K562 (cell line): ENCODE measurements around the gene TOMT. TPM values are rescaled to one million over a fixed set of nuclear protein-coding genes. Genes with fewer than 3 reads are reported as not detected.

ENCODE experiments used
- ATAC-seq: fragments of 200-7000 bp; cut with Tn5 transposase; 3 replicates; pipeline ENCODE4 v1.9.1; 2020; ENCODE audit warnings: moderate library complexity
- BruUV-seq: library from RNA; stranded (reverse); fragments of 400-500 nt; replicated peaks from 2 replicates; lab custom pipeline; 2021; lab: Mats Ljungman, UMichigan
- CTCF ChIA-PET: fragments of 300-600 bp; formaldehyde crosslinking; extraction: SDS; loops from one replicate; lab custom pipeline; 2021; ENCODE audit warnings: low intra/inter-chr PET ratio; lab: Yijun Ruan, JAX
- POLR2A ChIA-PET: fragments of 300-600, 350-650 bp; sonication (Branson Sonifier 250); formaldehyde crosslinking; extraction: SDS; loops from one replicate; lab custom pipeline; 2021; ENCODE audit warnings: antibody characterized with exemption, inconsistent platforms; lab: Yijun Ruan, JAX
- DNase-seq, 4 experiments: peaks; one replicate each; pipeline versions ENCODE4 v3.0.0 to v3.0.0-alpha.2; 2011 to 2018; ENCODE audit warnings: low spot score in 3 of 4, mixed read lengths in 3 of 4; ENCODE audit errors: extremely low read depth in 1 of 4
- FAIRE-seq: peaks from 2 replicates; lab custom pipeline; 2011; peaks lifted over from hg19 to GRCh38; lab: Jason Lieb, UNC
- H2AFZ ChIP-seq: 2 replicates; pipeline ENCODE4 v1.6.0; 2011; ENCODE audit warnings: low read depth, low read length, control low read depth, inconsistent platforms
- H3K27ac ChIP-seq: fragments of 200-600 bp; 3 replicates; pipeline ENCODE4 v1.8.0; 2011; ENCODE audit warnings: low read depth, mild to moderate bottlenecking, control low read depth, inconsistent platforms, low read length, moderate library complexity, mixed read lengths; ENCODE audit errors: extremely low read depth
- H3K27me3 ChIP-seq, 2 experiments: fragments of 300-600 bp in 1 of 2; 2 replicates in 1 of 2; 3 replicates in 1 of 2; pipeline versions ENCODE4 v1.6.0 to v1.8.0; 2011; ENCODE audit warnings: inconsistent platforms in 2 of 2, low read length in 2 of 2, mild to moderate bottlenecking in 1 of 2, mixed read lengths in 1 of 2, moderate library complexity in 1 of 2; ENCODE audit not compliant: control insufficient read depth in 2 of 2, insufficient read depth in 2 of 2
- H3K36me3 ChIP-seq: fragments of 300-600 bp; 3 replicates; pipeline ENCODE4 v1.8.0; 2011; ENCODE audit warnings: mild to moderate bottlenecking, low read length, inconsistent platforms; ENCODE audit not compliant: control insufficient read depth, insufficient read depth
- H3K4me1 ChIP-seq, 2 experiments: fragments of 200-600 bp in 1 of 2; replicated peaks in 1 of 2; 2 replicates in 1 of 2; 3 replicates in 1 of 2; pipeline versions ENCODE4 v1.5.1 to v1.8.0; 2011; ENCODE audit warnings: inconsistent platforms in 2 of 2, low read length in 2 of 2, mild to moderate bottlenecking in 1 of 2, mixed read lengths in 1 of 2, moderate library complexity in 1 of 2; ENCODE audit not compliant: control insufficient read depth in 2 of 2, insufficient read depth in 2 of 2
- H3K4me2 ChIP-seq: 2 replicates; pipeline ENCODE4 v1.6.1; 2011; ENCODE audit warnings: low read length, control low read depth, inconsistent platforms, mixed read lengths; ENCODE audit not compliant: insufficient read depth
- H3K4me3 ChIP-seq: fragments of 200-600 bp; sonication (generic), shearing (Covaris generic); 2 replicates; pipeline ENCODE4 v1.5.1; 2016; ENCODE audit warnings: control low read depth, inconsistent platforms
- H3K79me2 ChIP-seq: fragments of 200-600 bp; 3 replicates; pipeline ENCODE4 v1.8.0; 2011; ENCODE audit warnings: low read length, inconsistent platforms; ENCODE audit not compliant: control insufficient read depth, insufficient read depth
- H3K9ac ChIP-seq, 2 experiments: 2 replicates each; pipeline versions ENCODE4 v1.6.0 to v1.6.1; 2011; ENCODE audit warnings: low read depth in 2 of 2, low read length in 2 of 2, control low read depth in 1 of 2, inconsistent platforms in 1 of 2, mild to moderate bottlenecking in 1 of 2, mixed read lengths in 1 of 2; ENCODE audit not compliant: insufficient read depth in 1 of 2
- H3K9me1 ChIP-seq: one replicate; pipeline ENCODE4 v1.6.0; 2011; ENCODE audit warnings: inconsistent platforms, mild to moderate bottlenecking, low read length, moderate library complexity; ENCODE audit not compliant: control insufficient read depth, insufficient read depth
- H3K9me3 ChIP-seq: replicated peaks from 2 replicates; pipeline ENCODE4 v1.5.1; 2011; ENCODE audit warnings: low read depth, low read length, inconsistent platforms; ENCODE audit not compliant: control insufficient read depth, insufficient read depth
- H4K20me1 ChIP-seq: replicated peaks from 2 replicates; pipeline ENCODE4 v1.6.1; 2011; ENCODE audit warnings: low read length, inconsistent platforms, mixed read lengths; ENCODE audit not compliant: control insufficient read depth, insufficient read depth
- ETV1 ChIP-seq: fragments of 450-650 bp; conservative IDR thresholded peaks from 2 replicates; pipeline ENCODE4 v1.6.1; 2016; ENCODE audit warnings: missing genetic modification characterization, control low read depth, low read depth, missing compliant biosample characterization
- GTF2A2 ChIP-seq: IDR thresholded peaks from 2 replicates; pipeline ENCODE4 v1.6.1; 2016; ENCODE audit warnings: mild to moderate bottlenecking, missing genetic modification characterization, missing compliant biosample characterization
- IRF2 ChIP-seq: sonication (generic); formaldehyde crosslinking; IDR thresholded peaks from 2 replicates; pipeline ENCODE4 v1.8.1; 2022; ENCODE audit warnings: mild to moderate bottlenecking, missing genetic modification reagents
- MAZ ChIP-seq, 2 experiments: fragments of 450-650 bp in 1 of 2; sonication (generic) in 1 of 2; formaldehyde crosslinking; IDR thresholded peaks in 1 of 2; conservative IDR thresholded peaks in 1 of 2; 2 replicates each; pipeline versions ENCODE4 v1.4.0 to v1.5.0; 2020; ENCODE audit warnings: mild to moderate bottlenecking in 1 of 2, missing genetic modification reagents in 1 of 2
- MEF2D ChIP-seq: conservative IDR thresholded peaks from 2 replicates; pipeline ENCODE4 v1.6.1; 2016; ENCODE audit warnings: low read depth, missing genetic modification characterization, missing compliant biosample characterization
- MYC ChIP-seq, 2 experiments: fragments of 250-450 bp in 1 of 2; sonication (Bioruptor Pico) in 1 of 2; IDR thresholded peaks; 2 replicates each; pipeline versions ENCODE4 v1.5.1 to v1.6.1; 2012 to 2021; ENCODE audit warnings: low read depth in 2 of 2, borderline replicate concordance in 1 of 2, improper control_type of control experiment in 1 of 2, low read length in 1 of 2, mild to moderate bottlenecking in 1 of 2, moderate library complexity in 1 of 2
- NCOA2 ChIP-seq, 2 experiments: fragments of 450-650 bp; IDR thresholded peaks; 2 replicates each; pipeline ENCODE4 v1.6.1; 2018; ENCODE audit warnings: mild to moderate bottlenecking in 2 of 2, moderate library complexity in 1 of 2; ENCODE audit not compliant: partially characterized antibody in 2 of 2
- PHF21A ChIP-seq: fragments of 450-650 bp; IDR thresholded peaks from 2 replicates; pipeline ENCODE4 v1.6.1; 2017; ENCODE audit warnings: low read depth, borderline replicate concordance
- RBM17 ChIP-seq: fragments of 200-400 bp; formaldehyde crosslinking; IDR thresholded peaks from 2 replicates; pipeline ENCODE4 v1.6.1; 2017; ENCODE audit warnings: low read depth, mild to moderate bottlenecking, low read length, borderline replicate concordance
- SETDB1 ChIP-seq: IDR thresholded peaks from one replicate; pipeline ENCODE4 v1.6.1; 2012; ENCODE audit warnings: low read length, control low read depth, inconsistent platforms
- SMAD4 ChIP-seq: fragments of 250-450 bp; sonication (Bioruptor Pico); conservative IDR thresholded peaks from 2 replicates; pipeline ENCODE4 v1.8.0; 2021; ENCODE audit warnings: inconsistent platforms, mild to moderate bottlenecking, moderate library complexity
- XRCC4 ChIP-seq: IDR thresholded peaks from one replicate; pipeline ENCODE4 v1.6.1; 2011; ENCODE audit not compliant: insufficient read depth, insufficient read length; ENCODE audit errors: extremely low read depth
- ZFX ChIP-seq: sonication (generic); formaldehyde crosslinking; IDR thresholded peaks from 2 replicates; pipeline ENCODE4 v1.8.0; 2022; ENCODE audit warnings: mild to moderate bottlenecking, missing genetic modification reagents, moderate library complexity
- ZNF133 ChIP-seq: fragments of 250-450 bp; sonication (Bioruptor Pico); IDR thresholded peaks from 2 replicates; pipeline ENCODE4 v1.4.0; 2020; ENCODE audit warnings: mild to moderate bottlenecking
- ZNF583 ChIP-seq: fragments of 250-450 bp; sonication (Bioruptor Pico); IDR thresholded peaks from 2 replicates; pipeline ENCODE4 v1.4.0; 2020
- WGBS: fragments of 100-300 bp; shearing (Covaris generic); methylation state at CpG from one replicate; pipeline ENCODE4 v1.1.6; 2016; ENCODE audit warnings: low coverage, mixed read lengths; ENCODE audit not compliant: insufficient coverage; ENCODE audit errors: missing lambda C conversion rate; 5-methylcytosine and 5-hydroxymethylcytosine counted together
- in situ Hi-C: fragments of 300-500 bp; cut with MboI; formaldehyde crosslinking; loops from 4 replicates; pipeline ENCODE4 v1.15.0; 2018; ENCODE audit warnings: inconsistent platforms, mixed read lengths
- intact Hi-C: fragments of 100-400 bp; cut with micrococcal nuclease; formaldehyde crosslinking; loops from 2 replicates; pipeline ENCODE4 v1.14.2; 2022
- polyA plus RNA-seq, 8 experiments: library from polyadenylated mRNA; depleted of rRNA in 4 of 8; stranded (reverse) in 5 of 8; unstranded in 3 of 8; fragments of >200 nt; fragmentation: Nextera tagmentation in 2 of 8; fragmentation: Illumina TruSeq in 1 of 8; extraction: Ambion mirVana in 2 of 8; extraction: Trizol in 1 of 8; gene quantifications; 2 replicates each; pipeline versions ENCODE4 v1.2.1 to v1.2.3, GENCODE V29; 2011 to 2014; ENCODE audit warnings: inconsistent platforms in 1 of 8, missing spikeins in 1 of 8
- total RNA-seq, 7 experiments: library from RNA; depleted of rRNA in 6 of 7; stranded (reverse); fragments of >200 nt in 6 of 7; fragmentation: Illumina TruSeq in 2 of 7; extraction: Trizol in 2 of 7; gene quantifications; 2 replicates each; pipeline versions ENCODE4 v1.2.1 to v1.2.3, GENCODE V29; 2011 to 2021; ENCODE audit warnings: low replicate concordance in 1 of 7
- TF ChIP-seq, protein P1 (sequence below): sonication (generic); formaldehyde crosslinking; IDR thresholded peaks from 2 replicates; pipeline ENCODE4 v1.8.0; 2023; ENCODE audit warnings: missing genetic modification reagents, mild to moderate bottlenecking, borderline replicate concordance

Gene TOMT
- total and polyA plus RNA-seq, 9 of the 15 experiments (the other 6 are each of a cell fraction or from before 2014, with no cell fraction given) = not detected

DNA sequence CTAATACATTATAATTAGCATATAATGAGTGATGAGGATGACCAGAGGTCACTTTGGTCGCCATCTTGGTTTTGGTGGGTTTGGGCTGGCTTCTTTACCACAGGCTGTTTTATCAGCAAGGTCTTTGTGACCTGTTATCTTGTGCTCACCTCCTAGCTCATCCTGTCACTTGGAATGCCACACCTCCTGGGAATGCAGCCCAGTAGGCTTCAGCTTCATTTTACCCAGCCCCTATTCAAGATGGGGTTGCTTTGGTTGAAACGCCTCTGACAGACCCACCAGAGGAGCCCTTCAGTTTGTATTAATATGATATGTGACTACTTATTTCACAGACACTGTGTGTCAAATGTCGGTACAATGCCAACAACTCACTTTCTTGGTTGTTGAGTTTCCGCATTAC, 50.0 kb downstream of the TOMT start:
- Histone ChIP-seq H3K4me3 (no peak overlapping the region), H3K9ac (no peak overlapping the region), H3K36me3 (no peaks in the 10 kb centered on the region), H3K27me3 (no peaks in the 10 kb centered on the region; a peak in 1 of 5 replicates), H3K9me1 (no peaks in the 10 kb centered on the region), H3K4me2 (no peak overlapping the region), H3K27ac (no peak overlapping the region), H2AFZ (0 out of 2 replicates have a peak overlapping the region, but pooled peaks have one; percentile 9), H4K20me1 (no peaks in the 10 kb centered on the region), H3K4me1 (peaks cover 3 to 22% of the 10 kb centered on the region in 2 experiments; a peak in 4 of 5 replicates), H3K9me3 (no peaks in the 10 kb centered on the region), H3K79me2 (no peaks in the 10 kb centered on the region)
- no peak for FAIRE-seq
- intact Hi-C loops = no loop called here
- no TSS peak for BruUV-seq
- no peak for DNase-seq
- POLR2A ChIA-PET = no interaction called here
- in situ Hi-C loops = no loop called here
- CTCF ChIA-PET = no interaction called here
- ATAC-seq = no peak
- WGBS = 55% methylated on average over 4 of the region's 4 CpGs
- TF ChIP-seq IRF2 (CRISPR knock-in tag) (no peak), NCOA2 (IDR thresholded peaks at IDR 0.05; ENCODE audit: partially characterized antibody in 2 of 2) (no peak), GTF2A2 (tag) (peak; percentile 41; the same call in 1 of the 2 replicates), XRCC4 (no peak), ETV1 (peak; percentile 41; the same call in 1 of the 2 replicates), MAZ (CRISPR knock-in tag; conservative IDR thresholded peaks at IDR 0.05 in 1 of 2, IDR thresholded peaks at IDR 0.05 in 1 of 2) (no peak), ZFX (CRISPR knock-in tag) (no peak), SETDB1 (no peak), RBM17 (no peak), MEF2D (tag) (0 out of 2 replicates have a peak, but pooled peaks have one; percentile 41), PHF21A (no peak), SMAD4 (CRISPR knock-in tag) (peak; percentile 62), MYC (IDR thresholded peaks at IDR 0.05; ENCODE audit: low read depth, low read length) (no peak), MYC (CRISPR knock-in tag; IDR thresholded peaks at IDR 0.05; ENCODE audit: borderline replicate concordance, low read depth) (no peak), ZNF583 (CRISPR knock-in tag) (peak; percentile 73; the same call in 1 of the 2 replicates), ZNF133 (CRISPR knock-in tag) (no peak)
- TF ChIP-seq, protein P1, sequence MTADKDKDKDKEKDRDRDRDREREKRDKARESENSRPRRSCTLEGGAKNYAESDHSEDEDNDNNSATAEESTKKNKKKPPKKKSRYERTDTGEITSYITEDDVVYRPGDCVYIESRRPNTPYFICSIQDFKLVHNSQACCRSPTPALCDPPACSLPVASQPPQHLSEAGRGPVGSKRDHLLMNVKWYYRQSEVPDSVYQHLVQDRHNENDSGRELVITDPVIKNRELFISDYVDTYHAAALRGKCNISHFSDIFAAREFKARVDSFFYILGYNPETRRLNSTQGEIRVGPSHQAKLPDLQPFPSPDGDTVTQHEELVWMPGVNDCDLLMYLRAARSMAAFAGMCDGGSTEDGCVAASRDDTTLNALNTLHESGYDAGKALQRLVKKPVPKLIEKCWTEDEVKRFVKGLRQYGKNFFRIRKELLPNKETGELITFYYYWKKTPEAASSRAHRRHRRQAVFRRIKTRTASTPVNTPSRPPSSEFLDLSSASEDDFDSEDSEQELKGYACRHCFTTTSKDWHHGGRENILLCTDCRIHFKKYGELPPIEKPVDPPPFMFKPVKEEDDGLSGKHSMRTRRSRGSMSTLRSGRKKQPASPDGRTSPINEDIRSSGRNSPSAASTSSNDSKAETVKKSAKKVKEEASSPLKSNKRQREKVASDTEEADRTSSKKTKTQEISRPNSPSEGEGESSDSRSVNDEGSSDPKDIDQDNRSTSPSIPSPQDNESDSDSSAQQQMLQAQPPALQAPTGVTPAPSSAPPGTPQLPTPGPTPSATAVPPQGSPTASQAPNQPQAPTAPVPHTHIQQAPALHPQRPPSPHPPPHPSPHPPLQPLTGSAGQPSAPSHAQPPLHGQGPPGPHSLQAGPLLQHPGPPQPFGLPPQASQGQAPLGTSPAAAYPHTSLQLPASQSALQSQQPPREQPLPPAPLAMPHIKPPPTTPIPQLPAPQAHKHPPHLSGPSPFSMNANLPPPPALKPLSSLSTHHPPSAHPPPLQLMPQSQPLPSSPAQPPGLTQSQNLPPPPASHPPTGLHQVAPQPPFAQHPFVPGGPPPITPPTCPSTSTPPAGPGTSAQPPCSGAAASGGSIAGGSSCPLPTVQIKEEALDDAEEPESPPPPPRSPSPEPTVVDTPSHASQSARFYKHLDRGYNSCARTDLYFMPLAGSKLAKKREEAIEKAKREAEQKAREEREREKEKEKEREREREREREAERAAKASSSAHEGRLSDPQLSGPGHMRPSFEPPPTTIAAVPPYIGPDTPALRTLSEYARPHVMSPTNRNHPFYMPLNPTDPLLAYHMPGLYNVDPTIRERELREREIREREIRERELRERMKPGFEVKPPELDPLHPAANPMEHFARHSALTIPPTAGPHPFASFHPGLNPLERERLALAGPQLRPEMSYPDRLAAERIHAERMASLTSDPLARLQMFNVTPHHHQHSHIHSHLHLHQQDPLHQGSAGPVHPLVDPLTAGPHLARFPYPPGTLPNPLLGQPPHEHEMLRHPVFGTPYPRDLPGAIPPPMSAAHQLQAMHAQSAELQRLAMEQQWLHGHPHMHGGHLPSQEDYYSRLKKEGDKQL (CRISPR knock-in tag) = no peak
